HG02852 (cell line): Measurements from ENCODE around the gene FAM240B.
A peak's percentile ranks its signal among the peaks of the same experiment; 100 is the strongest.

Source experiments
- ATAC-seq: cut with Tn5 transposase; IDR thresholded peaks from one replicate; pipeline ENCODE4 v1.9.1; 2021; ENCODE audit warnings: mild to moderate bottlenecking, moderate library complexity; ENCODE audit not compliant: unreplicated experiment

Gene FAM240B

DNA sequence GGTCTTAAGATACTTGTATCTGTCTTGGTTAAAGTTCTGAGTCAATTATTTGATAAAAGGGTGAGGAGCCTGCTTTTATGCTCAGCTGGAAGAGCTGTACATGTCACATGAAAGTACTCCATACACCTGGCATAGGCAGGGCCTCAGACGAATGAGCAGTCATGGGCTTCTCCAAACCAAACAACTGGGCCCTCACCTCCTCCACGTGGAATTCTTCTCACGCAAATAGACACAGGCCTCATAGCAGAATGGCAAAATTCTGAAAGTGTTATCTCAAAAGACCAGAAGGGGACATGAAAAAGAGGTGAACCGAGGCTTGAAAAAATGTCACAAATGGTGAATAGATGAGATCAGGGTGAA is 48.6 kb downstream of the FAM240B start:
- peak; percentile 21 for ATAC-seq

DNA sequence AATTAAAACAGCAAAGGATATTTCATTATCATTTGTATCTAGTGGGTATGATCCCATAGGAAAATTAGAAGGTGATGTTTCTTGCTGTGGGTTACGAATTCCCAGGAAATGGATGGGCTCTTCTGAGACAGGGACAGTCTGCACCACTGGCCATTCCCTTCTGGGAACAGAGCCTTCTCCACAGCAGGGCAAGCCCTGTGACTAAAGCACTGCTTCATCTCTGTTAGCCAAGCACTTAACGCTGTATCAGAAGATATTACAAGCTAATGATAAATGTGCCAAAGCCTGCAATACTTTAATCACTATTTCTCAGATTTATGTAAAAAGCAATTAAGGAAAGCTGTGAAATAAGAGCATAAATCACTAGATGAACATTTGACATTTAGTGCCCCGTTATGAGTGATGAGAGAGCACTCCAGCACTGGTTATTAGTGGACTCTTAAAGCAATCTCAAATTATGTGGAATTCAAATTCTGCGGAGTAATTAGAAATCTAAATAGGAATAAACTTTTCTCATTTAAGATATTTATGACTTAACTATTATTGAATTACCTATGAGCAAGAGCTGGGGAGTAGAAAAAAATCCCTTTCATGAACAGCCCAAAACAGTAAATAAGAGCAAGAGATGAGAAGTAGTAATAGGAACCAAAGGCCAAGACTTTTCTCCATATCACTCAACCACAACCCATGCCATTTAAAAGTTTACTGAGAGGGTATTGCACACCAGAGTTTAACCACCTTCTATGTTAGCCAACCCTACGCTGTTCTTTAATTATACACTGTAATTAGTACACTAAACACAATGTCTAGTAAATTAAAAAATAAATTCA is 49.2 kb downstream of the FAM240B start:
- no peak for ATAC-seq

DNA sequence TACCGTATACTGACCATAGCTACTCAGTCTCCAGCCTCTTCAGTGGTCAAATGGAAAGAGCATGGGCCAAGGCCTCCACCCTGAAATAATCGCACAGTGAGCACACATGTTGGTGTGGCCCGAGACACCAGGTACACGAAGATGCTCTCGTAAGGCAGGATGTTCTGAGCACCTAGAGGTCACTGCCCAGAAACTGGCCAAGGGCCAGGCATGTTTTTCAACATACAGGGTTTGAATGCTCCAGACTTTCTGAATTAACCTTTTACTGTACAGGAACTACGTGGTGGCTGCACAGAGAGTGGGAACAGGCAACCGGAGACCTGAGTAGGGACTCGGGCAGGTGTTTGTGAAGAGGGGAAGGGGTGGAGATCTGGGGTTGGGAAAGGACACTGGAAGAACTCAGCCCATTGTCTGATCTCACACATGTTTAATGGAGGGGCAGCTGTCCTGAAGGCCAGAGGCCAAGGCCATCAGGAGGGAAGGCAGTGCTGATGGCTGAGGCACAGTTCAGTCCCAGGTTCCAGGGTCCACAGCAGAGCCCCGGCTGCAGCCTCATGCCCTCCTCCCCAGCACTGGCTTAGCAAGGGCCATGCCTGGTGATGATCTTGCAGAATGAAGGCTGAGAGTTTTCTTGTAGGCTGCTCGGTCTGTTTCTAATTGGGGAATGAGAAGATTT is 51.0 kb downstream of the FAM240B start:
- no peak for ATAC-seq

DNA sequence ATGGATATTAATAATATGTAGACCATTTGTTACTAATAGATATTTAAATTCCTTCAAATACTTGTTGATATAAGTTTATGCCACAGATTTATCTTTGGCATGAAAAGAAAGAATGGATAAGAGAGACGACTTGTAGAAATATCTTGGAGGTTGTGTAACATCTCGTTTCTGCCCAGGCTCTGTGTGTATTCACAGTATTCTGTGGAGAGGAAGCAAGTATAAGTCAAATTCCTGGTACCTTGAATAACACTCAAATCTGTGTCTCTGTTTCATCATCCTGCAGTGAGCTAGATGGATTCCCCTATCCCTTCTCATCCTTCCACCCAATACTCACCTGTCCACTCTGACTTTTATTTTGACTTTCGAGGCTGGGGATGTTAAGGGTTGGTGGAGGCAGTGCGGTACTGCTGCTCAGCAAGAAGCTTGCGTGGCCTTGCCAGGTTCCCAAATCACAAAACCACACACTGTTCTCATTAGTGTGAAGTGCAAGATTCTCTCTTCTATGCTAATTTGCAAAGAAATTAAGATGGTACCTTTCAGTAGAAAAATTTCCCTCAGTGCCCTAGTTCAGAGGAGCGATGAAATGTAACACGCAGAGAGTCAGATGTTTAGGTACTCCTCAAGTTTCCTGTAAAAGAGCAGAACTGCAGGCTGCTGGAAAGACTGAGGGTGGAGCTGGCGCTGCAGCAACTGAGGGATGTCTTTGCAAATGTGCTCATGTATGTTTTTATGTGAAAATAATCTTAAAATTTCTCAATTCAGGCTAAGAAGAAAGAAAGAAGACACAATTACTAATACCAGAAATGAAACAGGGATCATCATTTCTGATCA is 57.0 kb downstream of the FAM240B start:
- ATAC-seq, result no peak

DNA sequence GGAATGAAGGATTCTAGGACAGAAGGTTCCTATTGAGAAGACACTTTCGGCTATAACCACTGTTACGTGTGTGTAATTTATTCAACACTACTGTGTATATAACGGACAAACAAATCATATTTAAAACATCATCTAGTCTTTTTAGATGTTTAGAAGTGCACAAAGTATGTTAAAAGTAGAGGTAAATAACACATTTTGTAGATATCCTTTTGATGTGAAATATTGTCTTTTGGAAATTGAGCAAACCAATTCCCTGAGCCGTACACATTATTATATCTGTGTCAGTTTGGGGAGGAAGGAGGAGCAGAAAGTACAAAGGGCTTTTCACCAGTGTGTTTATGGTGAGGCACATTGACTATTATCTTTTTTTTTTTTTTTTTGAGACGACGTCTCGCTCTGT is 60.4 kb downstream of the FAM240B start:
- no peak for ATAC-seq

DNA sequence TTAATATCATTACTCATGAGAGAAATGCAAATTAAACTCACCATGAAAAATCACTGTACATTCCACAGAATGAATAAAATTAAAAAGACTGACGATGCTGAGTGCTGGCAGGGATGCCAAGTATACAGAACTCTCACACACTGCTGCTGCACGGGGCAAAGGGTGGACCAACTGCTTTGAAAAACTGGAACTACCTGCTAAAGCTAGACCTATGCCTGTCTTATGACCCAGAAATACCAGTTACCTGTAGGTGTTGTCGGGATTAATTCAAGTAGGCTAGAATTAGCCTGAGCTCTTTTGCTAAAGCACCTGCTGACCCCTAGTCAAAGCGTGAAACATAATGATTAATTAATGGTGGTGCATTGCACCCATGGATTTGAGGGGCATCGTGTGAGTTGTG is 63.0 kb downstream of the FAM240B start:
- no peak for ATAC-seq

DNA sequence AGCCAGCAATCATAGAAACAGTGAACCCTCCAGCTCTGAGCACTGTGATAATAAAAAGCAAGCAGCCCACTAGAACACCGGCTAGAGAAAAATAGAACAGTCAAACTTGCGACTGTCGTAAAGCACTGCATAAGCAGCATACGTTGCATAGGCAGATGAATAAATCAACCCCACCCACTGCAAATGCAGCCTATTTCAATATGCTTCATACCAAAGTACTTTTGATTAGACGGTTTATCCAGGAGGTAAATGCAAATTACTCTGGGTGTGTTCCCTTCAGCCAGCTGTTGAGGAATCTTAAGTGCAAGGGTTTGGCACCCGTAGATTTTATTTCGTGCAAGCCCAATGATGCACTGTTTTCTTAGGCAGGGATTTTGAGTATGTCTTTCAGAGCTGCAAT is 67.4 kb downstream of the FAM240B start:
- ATAC-seq, result no peak

DNA sequence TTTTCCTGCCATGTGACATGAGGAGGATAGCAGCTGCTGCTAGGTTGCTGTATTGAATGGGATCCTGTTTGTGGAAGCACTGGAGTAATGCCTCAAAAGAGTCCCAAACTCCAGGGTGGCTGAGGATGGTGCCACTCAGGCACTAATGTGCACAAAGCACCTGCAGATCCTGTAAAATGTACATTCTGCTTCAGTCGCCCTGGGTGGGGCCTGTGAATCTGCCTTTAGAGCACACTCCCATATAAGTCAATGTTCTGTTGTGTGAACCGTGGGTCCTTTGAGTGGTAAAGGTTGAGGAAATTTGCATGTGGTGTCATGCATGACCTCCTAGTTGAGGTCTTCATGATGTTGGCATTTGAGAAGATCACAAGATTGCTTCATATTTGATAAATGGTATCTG is 67.9 kb downstream of the FAM240B start:
- ATAC-seq, result no peak

DNA sequence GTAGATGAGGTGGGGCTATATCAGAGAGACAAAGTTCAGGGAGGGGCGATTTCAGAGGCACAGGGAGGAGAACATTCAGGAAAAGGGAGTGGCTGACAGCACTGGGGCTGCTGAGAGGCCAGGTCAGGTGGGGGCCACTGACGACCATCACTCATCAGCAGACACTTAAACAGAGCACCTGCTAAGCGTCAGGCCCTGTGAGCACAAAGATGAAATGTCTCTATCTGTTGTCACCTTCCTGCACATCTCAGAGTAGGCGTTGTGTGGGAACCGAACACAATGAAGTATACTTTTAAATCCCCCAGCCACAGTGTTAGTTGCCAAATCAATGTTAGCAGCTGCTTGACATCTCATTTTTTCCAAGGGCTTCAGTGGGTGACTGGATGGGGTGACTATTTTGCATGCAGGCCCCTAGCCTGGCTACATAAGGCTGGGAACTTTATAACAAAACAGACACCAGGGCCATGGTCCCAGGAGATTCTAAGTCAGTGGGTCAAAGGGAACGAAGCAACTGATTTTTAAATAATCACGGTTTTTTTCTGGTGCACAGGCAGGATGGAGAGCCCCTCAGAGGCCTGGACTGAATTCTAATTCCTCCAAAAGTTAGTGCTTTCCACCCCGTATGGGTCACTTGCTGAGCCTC is 68.4 kb downstream of the FAM240B start:
- ATAC-seq, result no peak

DNA sequence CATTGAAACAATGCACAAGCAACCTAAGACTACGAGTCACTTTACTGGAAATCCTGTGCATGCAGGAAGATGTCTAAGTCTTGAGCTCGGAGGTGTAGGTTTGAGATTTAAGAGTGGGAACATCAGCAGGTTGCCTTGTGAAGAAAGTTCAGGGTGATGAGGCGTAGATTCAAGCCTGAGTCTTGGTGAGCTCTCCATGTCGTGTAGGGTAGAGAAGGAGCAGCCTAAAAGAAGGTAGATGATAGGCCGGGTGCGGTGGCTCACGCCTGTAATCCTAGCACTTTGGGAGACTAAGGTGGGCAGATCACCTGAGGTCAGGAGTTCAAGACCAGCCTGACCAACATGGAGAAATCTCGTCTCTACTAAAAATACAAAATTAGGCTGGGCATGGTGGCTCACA is 69.4 kb downstream of the FAM240B start:
- ATAC-seq, result no peak

DNA sequence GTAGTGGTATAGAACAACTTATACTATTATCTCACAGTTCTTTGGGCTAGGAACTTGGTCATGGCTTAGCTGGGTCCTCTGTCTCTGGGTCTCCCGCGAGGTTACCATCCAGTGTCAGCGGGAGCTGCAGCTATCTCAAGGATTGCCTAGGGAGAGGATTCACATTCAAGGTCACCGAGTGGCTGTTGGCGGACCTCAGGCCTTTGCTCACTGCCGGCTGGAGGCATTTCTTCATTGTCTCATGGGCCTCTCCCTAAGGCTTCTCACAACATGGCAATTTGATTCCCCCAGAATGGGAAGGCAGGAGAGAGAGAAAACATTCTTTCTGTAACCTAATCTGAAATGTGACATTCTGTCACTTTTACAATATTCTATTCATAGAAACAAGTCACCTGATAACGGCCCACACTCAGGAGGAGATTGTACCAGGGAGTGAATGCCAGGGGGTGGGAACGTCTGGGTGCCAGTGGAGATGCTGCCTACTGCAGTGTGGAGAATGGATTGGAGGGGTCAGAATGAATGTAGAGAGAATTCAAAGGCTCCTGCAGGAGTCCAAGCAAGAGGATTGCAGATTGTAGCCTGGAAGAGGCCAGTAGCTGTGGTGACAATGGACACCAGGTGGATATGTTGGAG is 70.1 kb downstream of the FAM240B start:
- ATAC-seq, result no peak

DNA sequence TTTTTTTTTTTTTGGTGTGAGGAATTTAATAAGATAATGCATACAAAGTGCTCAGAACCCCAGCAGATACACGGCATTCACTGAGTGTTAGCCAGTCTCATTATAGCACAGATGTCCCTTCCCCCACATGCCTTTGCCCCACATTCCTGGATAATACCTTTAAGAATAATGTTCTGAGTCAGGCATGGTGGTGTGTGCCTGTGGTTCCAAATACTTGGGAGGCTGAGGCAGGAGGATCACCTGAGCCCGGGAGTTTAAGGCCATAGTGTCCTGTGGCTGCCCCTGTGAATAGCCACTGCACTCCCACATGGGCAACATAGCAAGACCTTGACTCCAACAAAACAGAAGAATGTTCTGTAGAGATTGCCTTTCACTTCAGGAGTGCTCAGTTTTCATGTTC is 75.3 kb downstream of the FAM240B start:
- ATAC-seq, result no peak
